HCT116 (cell line): ENCODE measurements around the gene MIS18BP1.

ENCODE experiments used
- CBX3 ChIP-seq: IDR thresholded peaks from 2 replicates; pipeline ENCODE4 v1.6.1; 2012; ENCODE audit warnings: low read depth
- MAX ChIP-seq: IDR thresholded peaks from 2 replicates; pipeline ENCODE4 v1.6.1; 2012
- POLR2AphosphoS5 ChIP-seq: IDR thresholded peaks from 2 replicates; pipeline ENCODE4 v1.6.1; 2011; ENCODE audit warnings: mild to moderate bottlenecking, low read depth, low read length, moderate library complexity
- REST ChIP-seq: IDR thresholded peaks from 2 replicates; pipeline ENCODE4 v1.6.1; 2012; ENCODE audit warnings: low read depth
- SP1 ChIP-seq: IDR thresholded peaks from 2 replicates; pipeline ENCODE4 v1.6.1; 2012; ENCODE audit warnings: low read depth
- TF ChIP-seq, protein P1 (sequence below), 3 experiments: fragments of 200-600 bp in 1 of 3; sonication (generic) in 1 of 3; IDR thresholded peaks in 2 of 3; conservative IDR thresholded peaks in 1 of 3; 2 replicates each; pipeline ENCODE4 v1.5.1; 2012 to 2017; ENCODE audit warnings: low read depth in 2 of 3, low read length in 2 of 3, antibody characterized with exemption in 1 of 3, borderline replicate concordance in 1 of 3, control low read depth in 1 of 3, mild to moderate bottlenecking in 1 of 3, mixed read lengths in 1 of 3, mixed run types in 1 of 3, moderate library complexity in 1 of 3; ENCODE audit not compliant: insufficient read depth in 1 of 3

DNA sequence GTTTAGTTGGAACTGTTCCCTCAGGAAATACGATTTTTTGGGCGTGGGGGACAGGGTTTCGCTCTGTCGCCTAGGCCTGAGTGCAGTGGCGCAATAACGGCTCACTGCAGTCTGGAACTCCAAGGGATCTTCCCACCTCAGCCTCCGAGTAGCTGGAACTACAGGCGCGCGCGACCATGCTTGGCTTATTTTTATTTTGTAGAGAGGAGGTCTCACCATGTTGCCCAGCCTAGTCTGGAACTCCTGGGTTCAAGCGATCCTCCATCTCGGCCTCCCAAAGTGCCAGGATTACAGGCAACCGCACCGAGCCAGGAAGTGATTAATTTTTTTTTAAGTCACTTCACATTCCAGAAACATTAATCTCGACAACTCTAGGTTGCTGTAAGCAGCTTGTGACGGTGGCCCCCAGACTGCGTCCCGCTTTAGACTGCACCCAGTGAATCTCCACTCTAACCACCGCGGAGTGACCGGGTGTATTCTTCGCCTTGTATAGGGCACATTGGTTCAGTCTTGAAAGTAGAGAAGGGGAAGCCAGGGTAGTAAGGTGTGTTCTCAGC, 830 bp upstream of the MIS18BP1 start:
- TF ChIP-seq MAX (no peak), CBX3 (no peak), POLR2AphosphoS5 (no peak), SP1 (no peak), REST (no peak)
- TF ChIP-seq, protein P1, sequence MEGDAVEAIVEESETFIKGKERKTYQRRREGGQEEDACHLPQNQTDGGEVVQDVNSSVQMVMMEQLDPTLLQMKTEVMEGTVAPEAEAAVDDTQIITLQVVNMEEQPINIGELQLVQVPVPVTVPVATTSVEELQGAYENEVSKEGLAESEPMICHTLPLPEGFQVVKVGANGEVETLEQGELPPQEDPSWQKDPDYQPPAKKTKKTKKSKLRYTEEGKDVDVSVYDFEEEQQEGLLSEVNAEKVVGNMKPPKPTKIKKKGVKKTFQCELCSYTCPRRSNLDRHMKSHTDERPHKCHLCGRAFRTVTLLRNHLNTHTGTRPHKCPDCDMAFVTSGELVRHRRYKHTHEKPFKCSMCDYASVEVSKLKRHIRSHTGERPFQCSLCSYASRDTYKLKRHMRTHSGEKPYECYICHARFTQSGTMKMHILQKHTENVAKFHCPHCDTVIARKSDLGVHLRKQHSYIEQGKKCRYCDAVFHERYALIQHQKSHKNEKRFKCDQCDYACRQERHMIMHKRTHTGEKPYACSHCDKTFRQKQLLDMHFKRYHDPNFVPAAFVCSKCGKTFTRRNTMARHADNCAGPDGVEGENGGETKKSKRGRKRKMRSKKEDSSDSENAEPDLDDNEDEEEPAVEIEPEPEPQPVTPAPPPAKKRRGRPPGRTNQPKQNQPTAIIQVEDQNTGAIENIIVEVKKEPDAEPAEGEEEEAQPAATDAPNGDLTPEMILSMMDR (IDR thresholded peaks at IDR 0.05 in 2 of 3, conservative IDR thresholded peaks at IDR 0.05 in 1 of 3; ENCODE audit: borderline replicate concordance in 1 of 3, insufficient read depth in 1 of 3, low read depth in 2 of 3, low read length in 2 of 3) = no peak
